K562 (cell line): Measurements from ENCODE around the gene SIRT5. TPM values are rescaled to one million over a fixed set of nuclear protein-coding genes. Genes with fewer than 3 reads are reported as not detected.

Experiments
- ATAC-seq: fragments of 200-7000 bp; cut with Tn5 transposase; 3 replicates; pipeline ENCODE4 v1.9.1; 2020; ENCODE audit warnings: moderate library complexity
- BruUV-seq: library from RNA; stranded (reverse); fragments of 400-500 nt; replicated peaks from 2 replicates; lab custom pipeline; 2021; lab: Mats Ljungman, UMichigan
- CTCF ChIA-PET: fragments of 300-600 bp; formaldehyde crosslinking; extraction: SDS; loops from one replicate; lab custom pipeline; 2021; ENCODE audit warnings: low intra/inter-chr PET ratio; lab: Yijun Ruan, JAX
- POLR2A ChIA-PET: fragments of 300-600, 350-650 bp; sonication (Branson Sonifier 250); formaldehyde crosslinking; extraction: SDS; loops from one replicate; lab custom pipeline; 2021; ENCODE audit warnings: antibody characterized with exemption, inconsistent platforms; lab: Yijun Ruan, JAX
- DNase-seq, 4 experiments: peaks; one replicate each; pipeline versions ENCODE4 v3.0.0 to v3.0.0-alpha.2; 2011 to 2018; ENCODE audit warnings: low spot score in 3 of 4, mixed read lengths in 3 of 4; ENCODE audit errors: extremely low read depth in 1 of 4
- FAIRE-seq: peaks from 2 replicates; lab custom pipeline; 2011; peaks lifted over from hg19 to GRCh38; lab: Jason Lieb, UNC
- H2AFZ ChIP-seq: 2 replicates; pipeline ENCODE4 v1.6.0; 2011; ENCODE audit warnings: low read depth, low read length, control low read depth, inconsistent platforms
- H3K27ac ChIP-seq: fragments of 200-600 bp; 3 replicates; pipeline ENCODE4 v1.8.0; 2011; ENCODE audit warnings: low read depth, mild to moderate bottlenecking, control low read depth, inconsistent platforms, low read length, moderate library complexity, mixed read lengths; ENCODE audit errors: extremely low read depth
- H3K27me3 ChIP-seq, 2 experiments: fragments of 300-600 bp in 1 of 2; 2 replicates in 1 of 2; 3 replicates in 1 of 2; pipeline versions ENCODE4 v1.6.0 to v1.8.0; 2011; ENCODE audit warnings: inconsistent platforms in 2 of 2, low read length in 2 of 2, mild to moderate bottlenecking in 1 of 2, mixed read lengths in 1 of 2, moderate library complexity in 1 of 2; ENCODE audit not compliant: control insufficient read depth in 2 of 2, insufficient read depth in 2 of 2
- H3K36me3 ChIP-seq: fragments of 300-600 bp; 3 replicates; pipeline ENCODE4 v1.8.0; 2011; ENCODE audit warnings: mild to moderate bottlenecking, low read length, inconsistent platforms; ENCODE audit not compliant: control insufficient read depth, insufficient read depth
- H3K4me1 ChIP-seq, 2 experiments: fragments of 200-600 bp in 1 of 2; replicated peaks in 1 of 2; 2 replicates in 1 of 2; 3 replicates in 1 of 2; pipeline versions ENCODE4 v1.5.1 to v1.8.0; 2011; ENCODE audit warnings: inconsistent platforms in 2 of 2, low read length in 2 of 2, mild to moderate bottlenecking in 1 of 2, mixed read lengths in 1 of 2, moderate library complexity in 1 of 2; ENCODE audit not compliant: control insufficient read depth in 2 of 2, insufficient read depth in 2 of 2
- H3K4me2 ChIP-seq: 2 replicates; pipeline ENCODE4 v1.6.1; 2011; ENCODE audit warnings: low read length, control low read depth, inconsistent platforms, mixed read lengths; ENCODE audit not compliant: insufficient read depth
- H3K4me3 ChIP-seq: fragments of 200-600 bp; sonication (generic), shearing (Covaris generic); 2 replicates; pipeline ENCODE4 v1.5.1; 2016; ENCODE audit warnings: control low read depth, inconsistent platforms
- H3K79me2 ChIP-seq: fragments of 200-600 bp; 3 replicates; pipeline ENCODE4 v1.8.0; 2011; ENCODE audit warnings: low read length, inconsistent platforms; ENCODE audit not compliant: control insufficient read depth, insufficient read depth
- H3K9ac ChIP-seq, 2 experiments: 2 replicates each; pipeline versions ENCODE4 v1.6.0 to v1.6.1; 2011; ENCODE audit warnings: low read depth in 2 of 2, low read length in 2 of 2, control low read depth in 1 of 2, inconsistent platforms in 1 of 2, mild to moderate bottlenecking in 1 of 2, mixed read lengths in 1 of 2; ENCODE audit not compliant: insufficient read depth in 1 of 2
- H3K9me1 ChIP-seq: one replicate; pipeline ENCODE4 v1.6.0; 2011; ENCODE audit warnings: inconsistent platforms, mild to moderate bottlenecking, low read length, moderate library complexity; ENCODE audit not compliant: control insufficient read depth, insufficient read depth
- H3K9me3 ChIP-seq: replicated peaks from 2 replicates; pipeline ENCODE4 v1.5.1; 2011; ENCODE audit warnings: low read depth, low read length, inconsistent platforms; ENCODE audit not compliant: control insufficient read depth, insufficient read depth
- H4K20me1 ChIP-seq: replicated peaks from 2 replicates; pipeline ENCODE4 v1.6.1; 2011; ENCODE audit warnings: low read length, inconsistent platforms, mixed read lengths; ENCODE audit not compliant: control insufficient read depth, insufficient read depth
- MTF1 ChIP-seq: fragments of 250-450 bp; sonication (Bioruptor Pico); IDR thresholded peaks from 2 replicates; pipeline ENCODE4 v1.9.0; 2021; ENCODE audit warnings: moderate library complexity, mild to moderate bottlenecking, inconsistent platforms, borderline replicate concordance
- RBM14 ChIP-seq: fragments of 200-400 bp; formaldehyde crosslinking; IDR thresholded peaks from 2 replicates; pipeline ENCODE4 v1.6.1; 2018; ENCODE audit warnings: low read depth, mild to moderate bottlenecking, low read length, moderate library complexity, borderline replicate concordance; ENCODE audit not compliant: insufficient read depth
- SMARCB1 ChIP-seq: IDR thresholded peaks from 2 replicates; pipeline ENCODE4 v1.6.1; 2011; ENCODE audit warnings: improper control_type of control experiment, low read depth; ENCODE audit not compliant: insufficient read length
- SMC3 ChIP-seq: conservative IDR thresholded peaks from 2 replicates; pipeline ENCODE4 v1.6.1; 2011; ENCODE audit warnings: low read depth, low read length, improper control_type of control experiment; ENCODE audit not compliant: insufficient read depth
- WGBS: fragments of 100-300 bp; shearing (Covaris generic); methylation state at CpG from one replicate; pipeline ENCODE4 v1.1.6; 2016; ENCODE audit warnings: low coverage, mixed read lengths; ENCODE audit not compliant: insufficient coverage; ENCODE audit errors: missing lambda C conversion rate; 5-methylcytosine and 5-hydroxymethylcytosine counted together
- in situ Hi-C: fragments of 300-500 bp; cut with MboI; formaldehyde crosslinking; loops from 4 replicates; pipeline ENCODE4 v1.15.0; 2018; ENCODE audit warnings: inconsistent platforms, mixed read lengths
- intact Hi-C: fragments of 100-400 bp; cut with micrococcal nuclease; formaldehyde crosslinking; loops from 2 replicates; pipeline ENCODE4 v1.14.2; 2022
- polyA plus RNA-seq, 8 experiments: library from polyadenylated mRNA; depleted of rRNA in 4 of 8; stranded (reverse) in 5 of 8; unstranded in 3 of 8; fragments of >200 nt; fragmentation: Nextera tagmentation in 2 of 8; fragmentation: Illumina TruSeq in 1 of 8; extraction: Ambion mirVana in 2 of 8; extraction: Trizol in 1 of 8; gene quantifications; 2 replicates each; pipeline versions ENCODE4 v1.2.1 to v1.2.3, GENCODE V29; 2011 to 2014; ENCODE audit warnings: inconsistent platforms in 1 of 8, missing spikeins in 1 of 8
- total RNA-seq, 7 experiments: library from RNA; depleted of rRNA in 6 of 7; stranded (reverse); fragments of >200 nt in 6 of 7; fragmentation: Illumina TruSeq in 2 of 7; extraction: Trizol in 2 of 7; gene quantifications; 2 replicates each; pipeline versions ENCODE4 v1.2.1 to v1.2.3, GENCODE V29; 2011 to 2021; ENCODE audit warnings: low replicate concordance in 1 of 7
- TF ChIP-seq, protein P1 (sequence below), 2 experiments: fragments of 450-650 bp; formaldehyde crosslinking in 1 of 2; IDR thresholded peaks; 2 replicates each; pipeline versions ENCODE4 v1.4.0 to v1.6.1; 2014 to 2020; ENCODE audit warnings: mild to moderate bottlenecking in 2 of 2, borderline replicate concordance in 1 of 2, low read depth in 1 of 2
- TF ChIP-seq, protein P2 (sequence below): sonication (generic); formaldehyde crosslinking; IDR thresholded peaks from 2 replicates; pipeline ENCODE4 v1.8.1; 2023; ENCODE audit warnings: mild to moderate bottlenecking, missing genetic modification reagents
- TF ChIP-seq, protein P3 (sequence below), 3 experiments: IDR thresholded peaks in 2 of 3; conservative IDR thresholded peaks in 1 of 3; 2 replicates each; pipeline ENCODE4 v1.5.1; 2011 to 2012; ENCODE audit warnings: low read length in 3 of 3, mild to moderate bottlenecking in 3 of 3, control low read depth in 2 of 3, improper control_type of control experiment in 1 of 3, inconsistent platforms in 1 of 3, low read depth in 1 of 3, mixed read lengths in 1 of 3, moderate library complexity in 1 of 3; ENCODE audit not compliant: insufficient read depth in 2 of 3

Gene SIRT5
- total and polyA plus RNA-seq, 9 of the 15 experiments (the other 6 are each of a cell fraction or from before 2014, with no cell fraction given) = 2.1 to 15.7 (median 11.4) TPM

DNA sequence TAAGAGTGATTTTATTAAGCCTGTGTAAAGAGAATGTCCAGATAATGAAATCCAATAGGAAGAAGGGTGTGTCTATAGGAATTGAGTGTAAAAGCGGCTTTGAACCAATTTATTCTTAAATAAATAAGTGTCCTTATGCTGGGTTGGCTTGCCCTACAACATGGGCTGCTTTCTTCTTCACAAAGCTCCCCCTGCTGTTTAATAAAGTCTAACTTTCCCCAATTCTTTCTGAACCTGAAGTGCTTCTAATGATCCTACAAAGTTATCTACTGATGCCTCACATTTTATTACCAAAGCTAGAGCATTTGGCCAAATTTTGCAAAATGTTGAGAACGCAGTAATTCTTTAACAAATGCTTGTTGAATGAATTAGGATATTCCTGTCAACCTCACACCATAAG is 36.3 kb upstream of the SIRT5 start:
- intact Hi-C loops = loop anchor here (1.0 to 2.0 kb wide), 2 partner anchors 83 to 202 kb away; no protein-coding TSS in a partner anchor
- peaks cover 9 to 16% of the 10 kb centered on the region in 2 experiments; a peak in 3 of 5 replicates for H3K27me3 ChIP-seq
- WGBS = 2% methylated on average over 2 of the region's 2 CpGs
- no peaks in the 10 kb centered on the region for H4K20me1 ChIP-seq
- no peaks in the 10 kb centered on the region for H3K36me3 ChIP-seq
- FAIRE-seq = peak; percentile 52
- ChIA-PET CTCF (interaction anchor here (1.5 kb wide), 1 partner anchor 201 kb away, joined by 9 read pairs; no protein-coding TSS in a partner anchor), POLR2A (interaction anchor here (0.7 to 1.2 kb wide), 3 partner anchors 10 to 77 kb away, joined by 3 to 4 read pairs (median 3); no protein-coding TSS in a partner anchor)
- H3K79me2 ChIP-seq = no peaks in the 10 kb centered on the region
- in situ Hi-C loops = no loop called here
- no peaks in the 10 kb centered on the region for H3K9me3 ChIP-seq
- no peak overlapping the region for H3K4me2 ChIP-seq
- H3K4me3 ChIP-seq = no peak overlapping the region
- no peak overlapping the region for H2AFZ ChIP-seq
- H3K27ac ChIP-seq = no peak overlapping the region
- peak; percentile 74 for ATAC-seq
- H3K4me1 ChIP-seq = peaks cover 0 to 4% of the 10 kb centered on the region in 2 experiments; a peak in 1 of 5 replicates
- no TSS peak for BruUV-seq
- H3K9me1 ChIP-seq = no peaks in the 10 kb centered on the region
- DNase-seq = peak; percentile 33 to 50 (median 46)
- no peak overlapping the region for H3K9ac ChIP-seq
- TF ChIP-seq MTF1 (CRISPR knock-in tag) (no peak), SMARCB1 (no peak), SMC3 (peak; percentile 51; the same call in 1 of the 2 replicates), RBM14 (no peak)
- TF ChIP-seq, protein P1, sequence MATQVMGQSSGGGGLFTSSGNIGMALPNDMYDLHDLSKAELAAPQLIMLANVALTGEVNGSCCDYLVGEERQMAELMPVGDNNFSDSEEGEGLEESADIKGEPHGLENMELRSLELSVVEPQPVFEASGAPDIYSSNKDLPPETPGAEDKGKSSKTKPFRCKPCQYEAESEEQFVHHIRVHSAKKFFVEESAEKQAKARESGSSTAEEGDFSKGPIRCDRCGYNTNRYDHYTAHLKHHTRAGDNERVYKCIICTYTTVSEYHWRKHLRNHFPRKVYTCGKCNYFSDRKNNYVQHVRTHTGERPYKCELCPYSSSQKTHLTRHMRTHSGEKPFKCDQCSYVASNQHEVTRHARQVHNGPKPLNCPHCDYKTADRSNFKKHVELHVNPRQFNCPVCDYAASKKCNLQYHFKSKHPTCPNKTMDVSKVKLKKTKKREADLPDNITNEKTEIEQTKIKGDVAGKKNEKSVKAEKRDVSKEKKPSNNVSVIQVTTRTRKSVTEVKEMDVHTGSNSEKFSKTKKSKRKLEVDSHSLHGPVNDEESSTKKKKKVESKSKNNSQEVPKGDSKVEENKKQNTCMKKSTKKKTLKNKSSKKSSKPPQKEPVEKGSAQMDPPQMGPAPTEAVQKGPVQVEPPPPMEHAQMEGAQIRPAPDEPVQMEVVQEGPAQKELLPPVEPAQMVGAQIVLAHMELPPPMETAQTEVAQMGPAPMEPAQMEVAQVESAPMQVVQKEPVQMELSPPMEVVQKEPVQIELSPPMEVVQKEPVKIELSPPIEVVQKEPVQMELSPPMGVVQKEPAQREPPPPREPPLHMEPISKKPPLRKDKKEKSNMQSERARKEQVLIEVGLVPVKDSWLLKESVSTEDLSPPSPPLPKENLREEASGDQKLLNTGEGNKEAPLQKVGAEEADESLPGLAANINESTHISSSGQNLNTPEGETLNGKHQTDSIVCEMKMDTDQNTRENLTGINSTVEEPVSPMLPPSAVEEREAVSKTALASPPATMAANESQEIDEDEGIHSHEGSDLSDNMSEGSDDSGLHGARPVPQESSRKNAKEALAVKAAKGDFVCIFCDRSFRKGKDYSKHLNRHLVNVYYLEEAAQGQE (IDR thresholded peaks at IDR 0.05; ENCODE audit: borderline replicate concordance) = peak; percentile 56; the same call in 1 of the 2 replicates
- TF ChIP-seq, protein P1 (CRISPR knock-in tag; IDR thresholded peaks at IDR 0.05; ENCODE audit: low read depth) = no peak
- TF ChIP-seq, protein P2, sequence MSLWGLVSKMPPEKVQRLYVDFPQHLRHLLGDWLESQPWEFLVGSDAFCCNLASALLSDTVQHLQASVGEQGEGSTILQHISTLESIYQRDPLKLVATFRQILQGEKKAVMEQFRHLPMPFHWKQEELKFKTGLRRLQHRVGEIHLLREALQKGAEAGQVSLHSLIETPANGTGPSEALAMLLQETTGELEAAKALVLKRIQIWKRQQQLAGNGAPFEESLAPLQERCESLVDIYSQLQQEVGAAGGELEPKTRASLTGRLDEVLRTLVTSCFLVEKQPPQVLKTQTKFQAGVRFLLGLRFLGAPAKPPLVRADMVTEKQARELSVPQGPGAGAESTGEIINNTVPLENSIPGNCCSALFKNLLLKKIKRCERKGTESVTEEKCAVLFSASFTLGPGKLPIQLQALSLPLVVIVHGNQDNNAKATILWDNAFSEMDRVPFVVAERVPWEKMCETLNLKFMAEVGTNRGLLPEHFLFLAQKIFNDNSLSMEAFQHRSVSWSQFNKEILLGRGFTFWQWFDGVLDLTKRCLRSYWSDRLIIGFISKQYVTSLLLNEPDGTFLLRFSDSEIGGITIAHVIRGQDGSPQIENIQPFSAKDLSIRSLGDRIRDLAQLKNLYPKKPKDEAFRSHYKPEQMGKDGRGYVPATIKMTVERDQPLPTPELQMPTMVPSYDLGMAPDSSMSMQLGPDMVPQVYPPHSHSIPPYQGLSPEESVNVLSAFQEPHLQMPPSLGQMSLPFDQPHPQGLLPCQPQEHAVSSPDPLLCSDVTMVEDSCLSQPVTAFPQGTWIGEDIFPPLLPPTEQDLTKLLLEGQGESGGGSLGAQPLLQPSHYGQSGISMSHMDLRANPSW (CRISPR knock-in tag) = no peak
- TF ChIP-seq, protein P3, sequence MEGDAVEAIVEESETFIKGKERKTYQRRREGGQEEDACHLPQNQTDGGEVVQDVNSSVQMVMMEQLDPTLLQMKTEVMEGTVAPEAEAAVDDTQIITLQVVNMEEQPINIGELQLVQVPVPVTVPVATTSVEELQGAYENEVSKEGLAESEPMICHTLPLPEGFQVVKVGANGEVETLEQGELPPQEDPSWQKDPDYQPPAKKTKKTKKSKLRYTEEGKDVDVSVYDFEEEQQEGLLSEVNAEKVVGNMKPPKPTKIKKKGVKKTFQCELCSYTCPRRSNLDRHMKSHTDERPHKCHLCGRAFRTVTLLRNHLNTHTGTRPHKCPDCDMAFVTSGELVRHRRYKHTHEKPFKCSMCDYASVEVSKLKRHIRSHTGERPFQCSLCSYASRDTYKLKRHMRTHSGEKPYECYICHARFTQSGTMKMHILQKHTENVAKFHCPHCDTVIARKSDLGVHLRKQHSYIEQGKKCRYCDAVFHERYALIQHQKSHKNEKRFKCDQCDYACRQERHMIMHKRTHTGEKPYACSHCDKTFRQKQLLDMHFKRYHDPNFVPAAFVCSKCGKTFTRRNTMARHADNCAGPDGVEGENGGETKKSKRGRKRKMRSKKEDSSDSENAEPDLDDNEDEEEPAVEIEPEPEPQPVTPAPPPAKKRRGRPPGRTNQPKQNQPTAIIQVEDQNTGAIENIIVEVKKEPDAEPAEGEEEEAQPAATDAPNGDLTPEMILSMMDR (IDR thresholded peaks at IDR 0.05 in 2 of 3, conservative IDR thresholded peaks at IDR 0.05 in 1 of 3; ENCODE audit: insufficient read depth in 2 of 3, low read depth in 1 of 3, low read length in 3 of 3) = peak; percentile 32 to 59 (median 39); a peak in 3 of 6 replicates
